HL-60 (cell line): ENCODE measurements around the gene ADAMTSL3.

Source experiments
- POLR2AphosphoS5 ChIP-seq: IDR thresholded peaks from 2 replicates; pipeline ENCODE4 v1.6.1; 2012; ENCODE audit warnings: low read depth
- TF ChIP-seq, protein P1 (sequence below): IDR thresholded peaks from one replicate; pipeline ENCODE4 v1.5.1; 2011; ENCODE audit warnings: low read length, control low read depth, inconsistent platforms; ENCODE audit not compliant: insufficient read depth
- TF ChIP-seq, protein P2 (sequence below): IDR thresholded peaks from 2 replicates; pipeline ENCODE4 v1.6.1; 2012; ENCODE audit warnings: low read depth; ENCODE audit not compliant: insufficient replicate concordance

DNA sequence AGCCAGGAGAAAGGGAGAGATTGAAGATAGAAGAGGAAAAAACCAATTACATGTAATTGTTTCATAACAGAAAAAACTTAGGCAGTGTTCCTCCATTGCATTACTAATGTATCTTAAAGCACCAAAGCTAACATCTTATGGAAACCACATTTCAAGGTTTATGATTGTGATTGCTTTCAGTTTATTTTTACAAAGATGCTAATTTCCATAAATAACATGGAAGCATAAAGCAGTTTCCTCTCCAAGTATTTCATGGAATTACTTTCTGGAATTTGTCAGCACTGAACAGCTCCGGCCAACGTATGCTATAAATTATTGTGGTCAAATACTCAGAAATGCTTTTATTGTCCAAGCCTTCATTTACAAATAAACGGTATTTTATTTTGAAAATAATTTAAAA lies 11.6 kb downstream of the ADAMTSL3 start:
- TF ChIP-seq, protein P1, sequence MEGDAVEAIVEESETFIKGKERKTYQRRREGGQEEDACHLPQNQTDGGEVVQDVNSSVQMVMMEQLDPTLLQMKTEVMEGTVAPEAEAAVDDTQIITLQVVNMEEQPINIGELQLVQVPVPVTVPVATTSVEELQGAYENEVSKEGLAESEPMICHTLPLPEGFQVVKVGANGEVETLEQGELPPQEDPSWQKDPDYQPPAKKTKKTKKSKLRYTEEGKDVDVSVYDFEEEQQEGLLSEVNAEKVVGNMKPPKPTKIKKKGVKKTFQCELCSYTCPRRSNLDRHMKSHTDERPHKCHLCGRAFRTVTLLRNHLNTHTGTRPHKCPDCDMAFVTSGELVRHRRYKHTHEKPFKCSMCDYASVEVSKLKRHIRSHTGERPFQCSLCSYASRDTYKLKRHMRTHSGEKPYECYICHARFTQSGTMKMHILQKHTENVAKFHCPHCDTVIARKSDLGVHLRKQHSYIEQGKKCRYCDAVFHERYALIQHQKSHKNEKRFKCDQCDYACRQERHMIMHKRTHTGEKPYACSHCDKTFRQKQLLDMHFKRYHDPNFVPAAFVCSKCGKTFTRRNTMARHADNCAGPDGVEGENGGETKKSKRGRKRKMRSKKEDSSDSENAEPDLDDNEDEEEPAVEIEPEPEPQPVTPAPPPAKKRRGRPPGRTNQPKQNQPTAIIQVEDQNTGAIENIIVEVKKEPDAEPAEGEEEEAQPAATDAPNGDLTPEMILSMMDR: no peak
- TF ChIP-seq, protein P2, sequence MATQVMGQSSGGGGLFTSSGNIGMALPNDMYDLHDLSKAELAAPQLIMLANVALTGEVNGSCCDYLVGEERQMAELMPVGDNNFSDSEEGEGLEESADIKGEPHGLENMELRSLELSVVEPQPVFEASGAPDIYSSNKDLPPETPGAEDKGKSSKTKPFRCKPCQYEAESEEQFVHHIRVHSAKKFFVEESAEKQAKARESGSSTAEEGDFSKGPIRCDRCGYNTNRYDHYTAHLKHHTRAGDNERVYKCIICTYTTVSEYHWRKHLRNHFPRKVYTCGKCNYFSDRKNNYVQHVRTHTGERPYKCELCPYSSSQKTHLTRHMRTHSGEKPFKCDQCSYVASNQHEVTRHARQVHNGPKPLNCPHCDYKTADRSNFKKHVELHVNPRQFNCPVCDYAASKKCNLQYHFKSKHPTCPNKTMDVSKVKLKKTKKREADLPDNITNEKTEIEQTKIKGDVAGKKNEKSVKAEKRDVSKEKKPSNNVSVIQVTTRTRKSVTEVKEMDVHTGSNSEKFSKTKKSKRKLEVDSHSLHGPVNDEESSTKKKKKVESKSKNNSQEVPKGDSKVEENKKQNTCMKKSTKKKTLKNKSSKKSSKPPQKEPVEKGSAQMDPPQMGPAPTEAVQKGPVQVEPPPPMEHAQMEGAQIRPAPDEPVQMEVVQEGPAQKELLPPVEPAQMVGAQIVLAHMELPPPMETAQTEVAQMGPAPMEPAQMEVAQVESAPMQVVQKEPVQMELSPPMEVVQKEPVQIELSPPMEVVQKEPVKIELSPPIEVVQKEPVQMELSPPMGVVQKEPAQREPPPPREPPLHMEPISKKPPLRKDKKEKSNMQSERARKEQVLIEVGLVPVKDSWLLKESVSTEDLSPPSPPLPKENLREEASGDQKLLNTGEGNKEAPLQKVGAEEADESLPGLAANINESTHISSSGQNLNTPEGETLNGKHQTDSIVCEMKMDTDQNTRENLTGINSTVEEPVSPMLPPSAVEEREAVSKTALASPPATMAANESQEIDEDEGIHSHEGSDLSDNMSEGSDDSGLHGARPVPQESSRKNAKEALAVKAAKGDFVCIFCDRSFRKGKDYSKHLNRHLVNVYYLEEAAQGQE: no peak
- no peak for TF ChIP-seq POLR2AphosphoS5
